NCI-H460 (cell line): ENCODE results near the gene TEAD3. TPM values are rescaled to one million over a fixed set of nuclear protein-coding genes. Genes with fewer than 3 reads are reported as not detected.

Source experiments
- DNase-seq: peaks from one replicate; pipeline ENCODE4 v3.0.0-alpha.2; 2016; ENCODE audit warnings: low read depth; ENCODE audit errors: extremely low read depth
- total RNA-seq: library from RNA; depleted of rRNA; stranded (reverse); fragments of >200 nt; shearing (Covaris generic); gene quantifications from 2 replicates; pipeline ENCODE4 v1.2.3, GENCODE V29; 2014

TEAD3 gene
- total RNA-seq, 1 experiment from 2014 or later = 2.4 TPM

GRCh38 chr6:35514587-35514986 lies 17.7 kb upstream of the TEAD3 start:
- DNase-seq = no peak

GRCh38 chr6:35512740-35513139 lies 15.9 kb upstream of the TEAD3 start, which contains the start of gene TULP1:
Gene TULP1, minus strand, starts transcription at chr6:35512896. Its CDS starts 38 bp downstream, at chr6:35512858.
- no peak for DNase-seq

- DNase-seq = no peak
These were observed 15.1 kb upstream of the TEAD3 start for GRCh38 chr6:35512006-35512405.

- no peak for DNase-seq
These were observed 14.7 kb upstream of the TEAD3 start for GRCh38 chr6:35511562-35511941.

GRCh38 chr6:35510916-35511561 lies 14.2 kb upstream of the TEAD3 start:
- DNase-seq = no peak

- no peak for DNase-seq
These were observed 11.7 kb upstream of the TEAD3 start for GRCh38 chr6:35508542-35508941.

- DNase-seq = no peak
These were observed 11.1 kb upstream of the TEAD3 start for GRCh38 chr6:35508027-35508426.

GRCh38 chr6:35507221-35507620 lies 10.3 kb upstream of the TEAD3 start:
- DNase-seq = no peak

- DNase-seq = no peak
These were observed 9.7 kb upstream of the TEAD3 start for GRCh38 chr6:35506536-35506935.

GRCh38 chr6:35505999-35506412 lies 9.1 kb upstream of the TEAD3 start:
- DNase-seq = no peak

- DNase-seq = no peak
These were observed 6.7 kb upstream of the TEAD3 start for GRCh38 chr6:35503534-35503933.

GRCh38 chr6:35501784-35502183 lies 4.9 kb upstream of the TEAD3 start:
- no peak for DNase-seq

GRCh38 chr6:35500782-35501181 lies 3.9 kb upstream of the TEAD3 start:
- no peak for DNase-seq

- no peak for DNase-seq
These were observed 2.5 kb upstream of the TEAD3 start for GRCh38 chr6:35499372-35499771.

- DNase-seq = no peak
These were observed 1.7 kb upstream of the TEAD3 start for GRCh38 chr6:35498422-35499067.

GRCh38 chr6:35497571-35498421 lies 917 bp upstream of the TEAD3 start:
- no peak for DNase-seq

- no peak for DNase-seq
These were observed 641 bp downstream of the TEAD3 start for GRCh38 chr6:35496036-35496840.

GRCh38 chr6:35495258-35496035 lies 1.4 kb downstream of the TEAD3 start:
- DNase-seq = no peak

- no peak for DNase-seq
These were observed 2.7 kb downstream of the TEAD3 start for GRCh38 chr6:35494161-35494563.
